Parathyroid adenoma (tissue), 2 donors: ENCODE data around the gene ZBTB46.

Experiments
- H2AFZ ChIP-seq: fragments of 300-600 bp; sonication (generic); one replicate; pipeline ENCODE4 v1.7.0; 2017; ENCODE audit warnings: antibody characterized with exemption, mild to moderate bottlenecking
- H3K27ac ChIP-seq: fragments of 300-600 bp; sonication (generic); one replicate; pipeline ENCODE4 v1.7.0; 2017
- H3K27me3 ChIP-seq: fragments of 300-600 bp; sonication (generic); one replicate; pipeline ENCODE4 v1.7.0; 2017; ENCODE audit warnings: low read length; ENCODE audit not compliant: control insufficient read depth, insufficient read depth
- H3K36me3 ChIP-seq: fragments of 300-600 bp; sonication (generic); one replicate; pipeline ENCODE4 v1.7.0; 2017; ENCODE audit warnings: low read length; ENCODE audit not compliant: control insufficient read depth, insufficient read depth
- H3K4me1 ChIP-seq: fragments of 300-600 bp; sonication (generic); one replicate; pipeline ENCODE4 v1.7.0; 2017; ENCODE audit warnings: control low read depth
- H3K4me2 ChIP-seq: fragments of 300-600 bp; sonication (generic); one replicate; pipeline ENCODE4 v1.7.0; 2017; ENCODE audit warnings: low read length
- H3K4me3 ChIP-seq: fragments of 300-600 bp; sonication (generic); one replicate; pipeline ENCODE4 v1.7.0; 2017; ENCODE audit warnings: low read depth, low read length
- H3K79me2 ChIP-seq: fragments of 300-600 bp; sonication (generic); one replicate; pipeline ENCODE4 v1.7.0; 2017; ENCODE audit warnings: control low read depth
- H3K9ac ChIP-seq: fragments of 300-600 bp; sonication (generic); one replicate; pipeline ENCODE4 v1.7.0; 2017; ENCODE audit warnings: mild to moderate bottlenecking
- H3K9me3 ChIP-seq: fragments of 300-600 bp; sonication (generic); one replicate; pipeline ENCODE4 v1.7.0; 2017; ENCODE audit warnings: low read length; ENCODE audit not compliant: control insufficient read depth
- TF ChIP-seq, protein P1 (sequence below): fragments of 300-600 bp; sonication (generic); IDR thresholded peaks from one replicate; pipeline ENCODE4 v1.7.0; 2017; ENCODE audit warnings: antibody characterized with exemption, mild to moderate bottlenecking
- donor health status: primary hyperparathyroidism.

Gene ZBTB46

DNA sequence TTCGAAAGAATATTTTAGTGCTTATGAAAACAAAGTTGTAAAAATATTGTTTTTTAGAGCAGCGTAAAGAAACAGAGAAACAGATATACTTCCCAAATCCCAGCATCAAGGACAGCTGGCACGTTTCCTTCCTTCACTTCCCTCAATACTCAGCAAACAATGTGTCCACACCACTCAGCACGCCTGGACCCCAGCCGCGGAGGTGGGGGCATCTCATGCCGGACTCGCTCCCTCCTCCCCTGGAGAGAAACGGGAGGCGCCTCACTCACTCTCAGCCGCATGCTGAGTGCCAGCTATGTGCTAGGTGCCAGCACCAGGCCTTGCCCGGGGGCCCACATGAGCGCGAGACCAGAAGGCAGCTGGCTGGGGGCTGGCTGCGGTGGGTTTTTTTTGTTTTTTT lies 56.8 kb downstream of the ZBTB46 start:
- no peaks in the 10 kb centered on the region for H3K4me1 ChIP-seq
- no peaks in the 10 kb centered on the region for H3K36me3 ChIP-seq
- no peaks in the 10 kb centered on the region for H3K9me3 ChIP-seq
- no peaks in the 10 kb centered on the region for H3K27me3 ChIP-seq
- TF ChIP-seq, protein P1, sequence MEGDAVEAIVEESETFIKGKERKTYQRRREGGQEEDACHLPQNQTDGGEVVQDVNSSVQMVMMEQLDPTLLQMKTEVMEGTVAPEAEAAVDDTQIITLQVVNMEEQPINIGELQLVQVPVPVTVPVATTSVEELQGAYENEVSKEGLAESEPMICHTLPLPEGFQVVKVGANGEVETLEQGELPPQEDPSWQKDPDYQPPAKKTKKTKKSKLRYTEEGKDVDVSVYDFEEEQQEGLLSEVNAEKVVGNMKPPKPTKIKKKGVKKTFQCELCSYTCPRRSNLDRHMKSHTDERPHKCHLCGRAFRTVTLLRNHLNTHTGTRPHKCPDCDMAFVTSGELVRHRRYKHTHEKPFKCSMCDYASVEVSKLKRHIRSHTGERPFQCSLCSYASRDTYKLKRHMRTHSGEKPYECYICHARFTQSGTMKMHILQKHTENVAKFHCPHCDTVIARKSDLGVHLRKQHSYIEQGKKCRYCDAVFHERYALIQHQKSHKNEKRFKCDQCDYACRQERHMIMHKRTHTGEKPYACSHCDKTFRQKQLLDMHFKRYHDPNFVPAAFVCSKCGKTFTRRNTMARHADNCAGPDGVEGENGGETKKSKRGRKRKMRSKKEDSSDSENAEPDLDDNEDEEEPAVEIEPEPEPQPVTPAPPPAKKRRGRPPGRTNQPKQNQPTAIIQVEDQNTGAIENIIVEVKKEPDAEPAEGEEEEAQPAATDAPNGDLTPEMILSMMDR: no peak
- H3K4me2 ChIP-seq: no peak overlapping the region
- no peak overlapping the region for H3K4me3 ChIP-seq
- H3K79me2 ChIP-seq: peaks cover 59% of the 10 kb centered on the region
- no peak overlapping the region for H2AFZ ChIP-seq
- H3K27ac ChIP-seq: no peak overlapping the region
- H3K9ac ChIP-seq: no peak overlapping the region

DNA sequence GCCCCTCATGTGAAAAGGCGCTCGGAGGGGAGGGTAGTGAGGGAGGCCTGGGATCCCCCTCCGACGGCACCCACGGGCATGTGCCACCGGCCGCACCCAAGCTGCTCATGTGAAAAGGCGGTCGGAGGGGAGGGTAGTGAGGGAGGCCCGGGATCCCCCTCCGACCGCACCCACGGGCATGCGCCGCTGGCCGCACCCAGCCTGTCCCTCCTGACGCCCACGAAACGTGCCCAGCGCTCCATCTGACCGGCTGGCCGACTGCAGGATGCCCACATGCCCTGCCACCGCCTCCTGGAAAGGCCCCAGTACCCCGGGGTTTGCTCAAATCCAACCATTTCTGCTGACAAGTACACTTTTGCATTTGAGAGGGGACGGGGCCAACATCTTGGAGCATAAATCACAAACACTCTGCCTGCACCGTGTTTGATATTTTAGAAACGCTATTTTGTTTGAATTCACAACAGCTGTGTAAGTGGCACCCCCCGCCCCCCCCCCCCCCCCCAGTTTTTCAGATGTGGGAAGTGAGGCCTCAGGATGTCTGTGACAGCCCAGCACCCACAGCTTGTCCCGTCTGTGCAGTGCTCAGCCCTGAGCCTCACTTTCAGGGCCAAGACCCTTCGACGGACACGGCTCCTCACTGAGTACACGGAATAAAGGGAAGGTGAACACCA lies 57.4 kb downstream of the ZBTB46 start:
- Histone ChIP-seq H3K4me3 (no peak overlapping the region), H3K4me1 (no peaks in the 10 kb centered on the region), H3K79me2 (peaks cover 63% of the 10 kb centered on the region), H3K27me3 (no peaks in the 10 kb centered on the region), H3K9me3 (no peaks in the 10 kb centered on the region), H3K36me3 (no peaks in the 10 kb centered on the region), H3K9ac (no peak overlapping the region), H3K4me2 (no peak overlapping the region), H2AFZ (no peak overlapping the region), H3K27ac (no peak overlapping the region)
- TF ChIP-seq, protein P1: no peak

DNA sequence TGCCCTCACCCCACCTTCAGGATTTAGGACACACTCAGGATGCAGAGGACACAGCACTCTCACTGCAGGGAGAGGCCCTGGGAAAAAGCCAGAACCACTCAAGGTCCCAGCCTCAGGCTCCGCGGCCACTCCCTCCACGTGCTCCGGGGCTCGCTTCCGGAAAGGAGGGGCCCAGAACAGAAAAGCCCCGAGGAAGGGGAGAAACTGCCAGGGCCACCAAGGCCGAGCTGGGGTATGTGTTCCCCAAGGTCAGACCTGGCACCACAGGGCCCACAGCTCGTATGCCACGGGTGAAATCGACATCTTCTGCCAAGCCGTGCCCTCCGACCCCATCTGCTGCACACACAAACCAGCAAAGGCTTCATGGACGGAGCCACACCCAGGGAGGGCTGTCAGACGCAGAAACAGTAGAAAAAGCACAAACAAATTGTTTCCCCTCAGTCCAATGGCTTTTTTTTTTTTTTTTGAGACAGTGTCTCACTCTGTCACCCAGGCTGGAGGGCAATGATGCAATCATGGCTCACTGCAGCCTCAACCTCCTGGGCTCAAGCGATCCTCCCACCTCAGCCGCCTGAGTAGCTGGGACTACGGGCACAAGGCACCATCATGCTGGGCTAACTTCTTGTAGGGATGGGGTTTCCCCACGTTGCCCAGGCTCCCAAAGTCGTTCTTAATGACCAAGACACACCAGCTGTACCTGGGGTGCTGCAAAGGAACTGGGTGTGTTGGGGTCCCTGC lies 58.1 kb downstream of the ZBTB46 start:
- TF ChIP-seq, protein P1: no peak
- Histone ChIP-seq H3K36me3 (no peaks in the 10 kb centered on the region), H3K9ac (no peak overlapping the region), H3K27ac (no peak overlapping the region), H3K27me3 (no peaks in the 10 kb centered on the region), H3K4me2 (no peak overlapping the region), H3K4me1 (no peaks in the 10 kb centered on the region), H3K79me2 (peaks cover 61% of the 10 kb centered on the region), H3K4me3 (no peak overlapping the region), H3K9me3 (no peaks in the 10 kb centered on the region), H2AFZ (no peak overlapping the region)

DNA sequence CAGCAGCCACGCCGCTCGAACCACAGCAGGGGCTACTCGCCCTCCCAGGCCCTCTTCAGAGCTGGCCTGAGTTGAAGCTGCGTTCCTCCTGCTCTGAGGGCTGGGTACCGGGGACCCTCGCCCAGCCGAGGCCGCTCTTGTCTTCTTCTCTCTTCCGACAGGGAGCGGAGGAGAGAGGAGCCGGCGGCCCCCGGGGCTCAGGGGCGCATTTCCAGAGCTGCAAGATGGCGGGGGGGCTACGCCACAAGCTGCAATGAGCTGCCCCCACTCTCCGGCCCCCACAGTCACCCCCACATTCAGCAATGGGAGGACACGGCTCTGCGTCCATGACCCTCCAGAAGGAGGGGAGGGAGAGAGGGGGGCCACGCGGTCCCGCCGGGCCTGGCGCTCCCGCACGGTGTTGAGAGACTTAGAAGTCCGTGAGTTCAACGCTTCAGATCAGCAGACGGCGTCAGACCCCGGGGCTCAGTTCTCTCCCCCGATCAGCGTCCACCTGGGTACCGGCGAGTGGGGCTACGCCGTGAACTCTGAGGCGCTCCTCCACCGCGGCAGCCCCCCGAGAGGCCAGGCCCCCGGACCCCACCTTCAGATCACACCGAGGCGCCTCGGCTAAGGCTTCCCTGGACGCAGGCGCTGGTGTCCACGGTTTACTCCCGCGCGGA lies 59.9 kb downstream of the ZBTB46 start:
- Histone ChIP-seq H3K9me3 (no peaks in the 10 kb centered on the region), H3K27ac (no peak overlapping the region), H3K4me2 (no peak overlapping the region), H2AFZ (no peak overlapping the region), H3K36me3 (no peaks in the 10 kb centered on the region), H3K79me2 (peaks cover 57% of the 10 kb centered on the region), H3K4me1 (no peaks in the 10 kb centered on the region), H3K4me3 (no peak overlapping the region), H3K27me3 (no peaks in the 10 kb centered on the region), H3K9ac (no peak overlapping the region)
- TF ChIP-seq, protein P1: no peak
